Measurements from ENCODE around the gene WDR31.

DNA sequence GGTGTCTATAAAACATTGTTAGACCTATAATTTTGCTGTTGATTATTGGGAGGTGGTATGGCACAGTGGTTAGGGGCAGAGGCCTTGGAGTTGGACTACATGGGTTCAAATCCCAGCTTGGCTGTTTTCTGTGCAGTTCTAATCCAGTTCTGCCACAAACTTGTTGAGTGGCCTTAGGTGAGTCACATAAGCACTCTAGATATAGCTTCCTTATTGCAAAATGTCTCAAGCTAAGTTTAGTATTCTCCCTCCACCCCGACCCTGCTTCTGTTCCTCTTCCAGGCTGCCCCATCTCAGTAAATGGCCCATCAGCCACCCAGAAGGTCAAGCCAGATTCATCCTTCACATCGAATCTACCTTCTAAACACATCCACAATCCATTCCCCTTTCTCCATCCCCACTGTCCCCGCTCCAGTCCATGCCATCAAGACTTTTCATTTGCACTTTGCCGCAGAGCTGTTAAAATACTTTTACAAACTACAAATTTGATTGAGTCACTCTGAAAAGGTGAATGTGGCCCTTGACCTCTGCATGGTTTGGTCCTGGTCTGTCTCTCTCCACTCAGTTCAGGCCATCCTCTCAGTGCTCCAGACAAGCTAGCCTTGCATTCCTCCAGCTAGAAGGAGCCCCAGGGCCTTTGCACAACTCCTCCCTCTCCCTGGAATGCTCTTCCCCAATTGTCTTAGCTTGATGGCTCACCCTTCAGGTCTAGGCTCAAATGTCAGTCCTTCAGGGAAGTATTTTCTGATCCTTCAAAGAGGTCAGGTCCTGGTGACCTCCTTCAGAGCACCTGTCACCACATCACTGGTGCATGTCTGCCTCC lies 46.7 kb upstream of the WDR31 start:
- TF ChIP-seq ZNF677 (tag by site-specific recombination; IDR thresholded peaks at IDR 0.05) = no peak
- TF ChIP-seq, protein P1, sequence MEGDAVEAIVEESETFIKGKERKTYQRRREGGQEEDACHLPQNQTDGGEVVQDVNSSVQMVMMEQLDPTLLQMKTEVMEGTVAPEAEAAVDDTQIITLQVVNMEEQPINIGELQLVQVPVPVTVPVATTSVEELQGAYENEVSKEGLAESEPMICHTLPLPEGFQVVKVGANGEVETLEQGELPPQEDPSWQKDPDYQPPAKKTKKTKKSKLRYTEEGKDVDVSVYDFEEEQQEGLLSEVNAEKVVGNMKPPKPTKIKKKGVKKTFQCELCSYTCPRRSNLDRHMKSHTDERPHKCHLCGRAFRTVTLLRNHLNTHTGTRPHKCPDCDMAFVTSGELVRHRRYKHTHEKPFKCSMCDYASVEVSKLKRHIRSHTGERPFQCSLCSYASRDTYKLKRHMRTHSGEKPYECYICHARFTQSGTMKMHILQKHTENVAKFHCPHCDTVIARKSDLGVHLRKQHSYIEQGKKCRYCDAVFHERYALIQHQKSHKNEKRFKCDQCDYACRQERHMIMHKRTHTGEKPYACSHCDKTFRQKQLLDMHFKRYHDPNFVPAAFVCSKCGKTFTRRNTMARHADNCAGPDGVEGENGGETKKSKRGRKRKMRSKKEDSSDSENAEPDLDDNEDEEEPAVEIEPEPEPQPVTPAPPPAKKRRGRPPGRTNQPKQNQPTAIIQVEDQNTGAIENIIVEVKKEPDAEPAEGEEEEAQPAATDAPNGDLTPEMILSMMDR (tag by site-specific recombination; IDR thresholded peaks at IDR 0.05) = no peak
- TF ChIP-seq IKZF3 (tag by site-specific recombination; IDR thresholded peaks at IDR 0.05) = no peak
- TF ChIP-seq ZNF629 (tag by site-specific recombination; IDR thresholded peaks at IDR 0.05) = no peak
- no peak for TF ChIP-seq ZNF174 (tag by site-specific recombination; IDR thresholded peaks at IDR 0.05)
- TF ChIP-seq ZFP37 (tag by site-specific recombination; IDR thresholded peaks at IDR 0.05) = no peak
- TF ChIP-seq ZBTB7A (tag by site-specific recombination; IDR thresholded peaks at IDR 0.05; ENCODE audit: low read depth) = no peak
- TF ChIP-seq YY1 (tag by site-specific recombination; IDR thresholded peaks at IDR 0.05) = no peak
- TF ChIP-seq, protein P2, sequence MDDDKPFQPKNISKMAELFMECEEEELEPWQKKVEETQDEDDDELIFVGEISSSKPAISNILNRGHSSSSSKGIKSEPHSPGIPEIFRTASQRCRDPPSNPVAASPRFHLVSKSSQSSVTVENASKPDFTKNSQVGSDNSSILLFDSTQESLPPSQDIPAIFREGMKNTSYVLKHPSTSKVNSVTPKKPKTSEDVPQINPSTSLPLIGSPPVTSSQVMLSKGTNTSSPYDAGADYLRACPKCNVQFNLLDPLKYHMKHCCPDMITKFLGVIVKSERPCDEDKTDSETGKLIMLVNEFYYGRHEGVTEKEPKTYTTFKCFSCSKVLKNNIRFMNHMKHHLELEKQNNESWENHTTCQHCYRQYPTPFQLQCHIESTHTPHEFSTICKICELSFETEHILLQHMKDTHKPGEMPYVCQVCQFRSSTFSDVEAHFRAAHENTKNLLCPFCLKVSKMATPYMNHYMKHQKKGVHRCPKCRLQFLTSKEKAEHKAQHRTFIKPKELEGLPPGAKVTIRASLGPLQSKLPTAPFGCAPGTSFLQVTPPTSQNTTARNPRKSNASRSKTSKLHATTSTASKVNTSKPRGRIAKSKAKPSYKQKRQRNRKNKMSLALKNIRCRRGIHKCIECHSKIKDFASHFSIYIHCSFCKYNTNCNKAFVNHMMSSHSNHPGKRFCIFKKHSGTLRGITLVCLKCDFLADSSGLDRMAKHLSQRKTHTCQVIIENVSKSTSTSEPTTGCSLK (tag by site-specific recombination; IDR thresholded peaks at IDR 0.05) = no peak
- TF ChIP-seq ZNF121 (tag by site-specific recombination; IDR thresholded peaks at IDR 0.05) = no peak
- TF ChIP-seq MYNN (tag by site-specific recombination; IDR thresholded peaks at IDR 0.05; ENCODE audit: borderline replicate concordance) = no peak
- TF ChIP-seq ZNF140 (tag by site-specific recombination; IDR thresholded peaks at IDR 0.05) = no peak
- TF ChIP-seq ZNF843 (tag by site-specific recombination; IDR thresholded peaks at IDR 0.05) = no peak

All from HEK293 (cell line).